Measurements from ENCODE around the gene SLC18B1.

Gene SLC18B1

DNA sequence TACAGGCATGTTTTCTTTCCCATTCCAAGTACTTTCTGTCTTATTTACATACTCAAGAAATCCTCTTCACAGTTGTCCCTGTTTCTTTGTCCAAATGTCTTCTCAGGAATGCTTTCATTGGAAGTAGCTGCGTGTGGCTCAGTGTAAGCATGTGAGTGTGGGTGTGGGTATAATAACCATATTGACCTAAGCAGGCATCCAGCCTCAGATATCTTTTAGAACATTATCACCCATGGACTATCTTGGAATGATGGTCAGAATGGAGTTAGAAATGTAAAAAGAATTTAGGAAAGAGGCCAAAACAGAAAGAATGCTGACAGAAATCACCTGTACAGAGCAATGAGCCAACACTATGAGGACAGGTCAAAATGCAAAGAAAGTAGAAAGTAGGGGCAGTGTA, 57.2 kb downstream of the SLC18B1 start:
- DNase-seq: no peak

DNA sequence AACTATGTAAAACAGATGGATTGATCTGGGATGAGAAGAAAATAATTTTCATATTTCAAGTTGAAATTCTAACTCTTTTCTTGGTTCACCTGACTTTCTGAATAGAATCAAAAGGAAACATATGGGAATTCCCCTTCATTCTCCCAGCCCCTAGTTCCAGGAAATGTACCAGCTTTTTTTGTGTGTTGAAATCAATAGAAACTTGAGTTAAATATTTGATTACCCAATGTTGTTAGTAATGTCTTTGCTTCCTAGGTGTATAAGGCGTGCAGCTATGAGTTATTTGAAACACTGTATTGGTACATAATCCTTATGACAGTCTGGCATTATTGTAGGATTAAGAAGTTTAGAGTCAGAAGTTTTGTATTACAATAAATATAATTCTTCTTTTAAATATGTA, 62.2 kb downstream of the SLC18B1 start:
- DNase-seq: no peak

DNA sequence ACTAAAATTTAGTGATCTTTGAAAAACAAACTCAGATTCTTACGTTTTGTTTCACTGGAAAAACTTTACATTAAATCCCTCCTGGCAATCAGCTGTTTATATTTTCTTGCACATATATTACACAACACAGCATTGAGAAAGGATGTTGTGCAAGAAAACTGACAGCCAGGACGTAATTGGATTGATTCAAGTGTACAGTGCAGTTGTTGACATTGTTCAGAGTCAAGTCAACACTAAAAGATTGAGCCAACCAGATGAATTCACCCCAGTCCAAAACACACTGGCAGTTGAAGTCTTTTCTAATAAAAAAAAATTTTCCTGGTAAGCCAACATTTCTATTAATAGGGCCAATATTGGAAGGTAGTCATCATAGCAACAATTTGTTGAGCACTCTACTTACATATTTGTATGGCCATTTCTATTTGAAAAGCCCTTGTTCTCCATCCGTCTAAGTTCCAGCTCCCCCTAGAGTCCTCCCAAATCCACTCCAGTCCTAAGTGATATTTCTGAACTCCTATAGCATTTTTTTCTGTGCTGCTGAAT, 63.7 kb downstream of the SLC18B1 start:
- no peak for DNase-seq

DNA sequence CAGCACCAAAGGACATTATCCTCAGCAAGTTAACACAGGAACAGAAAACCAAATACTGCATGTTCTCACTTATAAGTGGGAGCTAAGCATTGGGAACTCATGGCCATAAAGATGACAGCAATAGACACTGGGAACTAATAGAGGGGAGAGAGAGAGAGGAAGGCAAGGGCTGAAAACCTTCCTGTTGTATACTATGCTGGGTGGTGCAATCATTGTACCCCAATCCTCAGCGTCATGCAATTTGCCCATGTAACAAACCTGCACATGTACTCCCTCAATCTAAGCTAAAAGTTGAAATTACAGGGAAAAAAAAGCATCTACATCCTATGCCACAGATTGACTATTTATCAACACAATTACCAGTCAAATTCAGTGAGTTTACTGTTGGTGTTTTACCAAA, 64.6 kb downstream of the SLC18B1 start:
- no peak for DNase-seq

DNA sequence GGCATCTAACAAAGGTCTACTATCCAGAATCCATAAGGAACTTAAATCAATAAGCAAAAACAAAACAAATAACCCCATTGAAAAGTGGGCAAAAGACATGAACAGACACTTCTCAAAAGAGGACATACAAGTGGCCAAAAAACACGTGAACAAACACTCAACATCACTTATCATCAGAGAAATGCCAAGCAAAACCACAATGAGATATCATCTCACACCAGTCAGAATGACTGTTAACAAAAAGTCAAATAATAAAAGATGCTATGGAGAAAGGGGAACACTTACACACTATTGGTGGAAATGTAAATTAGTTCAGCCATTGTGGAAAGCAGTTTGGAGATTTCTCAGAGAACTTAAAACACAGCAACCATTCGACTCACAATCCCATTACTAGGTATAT, 65.2 kb downstream of the SLC18B1 start:
- DNase-seq: no peak

GRCh38 chr6:132731086-132731485, 67.4 kb downstream of the SLC18B1 start:
- DNase-seq: no peak

GRCh38 chr6:132730560-132730959, 67.9 kb downstream of the SLC18B1 start:
- DNase-seq: no peak

DNA sequence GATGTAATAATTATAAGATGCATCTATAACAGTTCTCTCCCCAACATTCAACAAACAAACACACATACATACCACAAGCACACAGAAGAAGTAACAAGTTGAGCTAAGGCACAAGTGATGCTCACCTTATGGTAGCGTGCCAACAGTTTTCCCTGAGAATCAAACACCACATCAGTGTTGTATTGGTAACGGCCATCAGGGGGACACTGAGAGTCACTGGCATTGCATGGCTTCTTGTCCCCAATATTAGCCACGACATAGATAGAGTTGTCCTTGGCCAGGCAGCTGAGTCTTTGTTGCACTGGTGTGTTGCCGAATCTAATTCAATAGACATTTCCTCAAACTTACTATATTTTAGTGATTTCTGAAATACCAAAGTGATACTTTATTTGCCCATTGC, 69.8 kb downstream of the SLC18B1 start:
- DNase-seq: no peak

DNA sequence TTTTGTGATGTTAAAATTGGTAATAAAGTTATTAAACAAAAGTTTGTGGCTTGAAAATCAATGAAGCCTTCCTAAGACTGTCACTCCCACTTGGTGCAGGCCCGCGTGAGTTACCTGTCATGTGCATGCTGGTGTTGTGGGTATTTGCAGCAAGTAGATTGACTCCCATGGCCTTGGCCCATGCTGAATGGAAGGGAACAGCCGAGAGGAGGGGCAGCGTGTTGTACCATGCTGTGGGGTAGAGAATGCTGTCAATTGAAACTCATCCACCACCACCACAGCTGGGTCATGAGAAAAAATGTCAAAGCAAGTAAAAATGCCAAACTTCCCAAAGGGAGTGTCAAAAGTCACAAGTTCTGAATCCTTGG, 71.8 kb downstream of the SLC18B1 start:
- no peak for DNase-seq

GRCh38 chr6:132725947-132726607, 72.4 kb downstream of the SLC18B1 start:
- no peak for DNase-seq

DNA sequence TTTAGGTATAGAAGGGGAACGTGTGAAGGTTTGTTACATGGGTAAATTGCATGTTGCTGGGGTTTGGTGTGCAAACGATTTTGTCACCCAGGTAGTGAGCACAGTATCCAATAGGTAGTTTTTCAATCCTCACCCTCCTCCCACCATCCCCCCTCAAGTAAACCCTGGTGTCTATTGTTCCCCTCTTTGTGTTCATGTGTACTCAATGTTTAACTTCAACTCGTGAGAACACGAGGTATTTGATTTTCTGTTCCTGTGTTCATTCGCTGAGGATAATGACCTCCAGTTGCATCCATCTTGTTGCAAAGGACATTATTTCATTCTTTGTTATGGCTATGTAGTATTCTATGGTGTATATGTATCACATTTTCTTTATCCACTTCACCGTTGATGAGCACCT, 73.0 kb downstream of the SLC18B1 start:
- no peak for DNase-seq

DNA sequence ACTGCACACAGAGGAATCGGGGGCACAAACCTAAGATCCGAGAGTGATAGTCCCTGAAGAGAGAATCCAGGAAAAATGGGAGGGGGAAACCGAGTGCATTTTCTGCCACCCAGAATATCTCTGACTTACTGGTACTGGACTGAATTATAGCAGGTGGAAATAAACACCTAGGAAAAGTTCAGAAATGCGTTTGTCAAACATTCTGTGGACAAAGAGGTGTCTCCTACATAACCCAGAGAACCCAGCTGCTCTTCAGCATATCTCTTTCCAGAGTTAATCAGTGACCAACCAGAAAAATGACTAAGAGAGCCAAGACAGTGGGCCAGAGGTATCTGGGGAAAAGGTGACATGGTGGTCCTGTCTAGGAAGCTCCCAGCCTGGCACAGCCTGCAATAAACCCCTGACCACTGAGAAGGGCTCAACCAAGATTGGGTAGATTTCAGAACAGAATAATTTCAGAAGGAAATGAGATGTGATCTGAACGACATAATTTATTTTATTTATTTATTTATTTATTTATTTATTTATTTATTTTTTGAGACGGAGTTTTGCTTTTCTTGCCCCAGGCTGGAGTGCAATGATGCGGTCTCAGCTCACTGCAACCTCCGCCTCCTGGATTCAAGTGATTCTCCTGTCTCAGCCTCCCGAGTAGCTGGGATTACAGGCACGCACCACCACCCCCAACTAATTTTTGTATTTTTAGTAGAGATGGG, 78.5 kb downstream of the SLC18B1 start:
- no peak for DNase-seq

Data from NK-92 treated with Interleukin-12 subunit alpha and Interleukin-12 subunit beta, amount 100 ng/mL, for 24 hours (cell line).